ENCODE results near the gene FGFR2. TPM values are rescaled to one million over a fixed set of nuclear protein-coding genes. Genes with fewer than 3 reads are reported as not detected.

The FGFR2 gene
- 10 to 100 TPM; 31.8 to 62.8 (median 44.3) TPM for total RNA-seq

DNA sequence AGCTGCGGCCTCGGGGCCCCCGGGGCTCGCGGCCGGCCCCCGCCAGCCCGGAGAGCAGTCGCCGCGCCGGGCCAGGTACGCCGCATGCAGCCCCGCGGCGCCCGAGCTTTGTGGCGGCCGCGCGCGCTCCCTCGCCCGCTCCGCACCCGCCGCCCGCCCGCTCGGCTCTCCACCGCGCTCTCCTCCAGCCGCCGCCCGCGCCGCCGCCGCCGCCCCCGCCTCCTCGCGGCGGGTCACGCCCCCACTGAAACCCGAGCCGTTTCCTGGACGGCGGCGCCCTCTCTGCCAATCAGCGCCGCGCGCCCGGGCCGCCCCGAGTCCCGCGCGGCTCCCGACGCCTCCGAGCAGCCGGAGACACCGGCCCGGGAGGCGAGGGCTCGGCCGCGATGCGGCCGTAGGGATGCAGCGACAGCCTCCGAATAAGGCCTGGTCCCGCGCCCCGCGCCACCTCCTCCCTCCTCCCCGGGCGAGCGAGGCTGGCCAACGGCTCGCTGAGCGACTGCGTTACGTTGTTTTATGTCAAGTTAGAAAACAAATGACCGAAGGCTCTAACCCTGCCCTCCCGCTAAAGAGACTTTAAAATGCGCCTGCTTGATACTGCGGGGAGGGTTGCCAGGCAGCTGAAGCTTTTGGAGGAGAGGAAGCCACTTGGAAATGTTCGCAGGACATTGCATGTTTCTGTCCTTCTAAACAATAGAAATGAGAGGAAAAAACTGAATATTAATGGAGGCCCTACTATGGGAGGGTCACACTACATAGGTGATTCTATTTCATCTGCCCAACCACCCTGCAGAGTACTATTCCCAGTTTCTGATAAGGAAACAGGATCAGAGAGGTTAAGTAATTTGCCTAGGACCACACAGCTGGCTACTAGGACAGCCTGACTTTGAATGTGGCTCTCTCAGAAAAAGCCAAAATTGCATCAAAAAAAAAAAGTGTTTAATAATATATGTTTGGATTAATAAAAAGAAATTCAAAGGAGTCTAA, at the start of gene FGFR2:
Gene FGFR2 (minus strand): TSS at position 182 of the 987 bp plus-strand sequence. CDS start 4,627 bp downstream, outside the sequence.
- Histone ChIP-seq H3K27me3 (no peaks in the 10 kb centered on the region), H3K4me1 (peaks cover 0 to 4% of the 10 kb centered on the region in 2 donors), H3K4me3 (peak within 1 kb of the TSS; percentile 44 to 89 (median 63)), H3K27ac (peak within 1 kb of the TSS; percentile 76 to 83), H3K36me3 (no peaks in the 10 kb centered on the region), H3K9me3 (no peaks in the 10 kb centered on the region)
- intact Hi-C loops (cut with DNase I; ENCODE audit: low total_unique reads), result no loop called here
- TF ChIP-seq, protein P1, sequence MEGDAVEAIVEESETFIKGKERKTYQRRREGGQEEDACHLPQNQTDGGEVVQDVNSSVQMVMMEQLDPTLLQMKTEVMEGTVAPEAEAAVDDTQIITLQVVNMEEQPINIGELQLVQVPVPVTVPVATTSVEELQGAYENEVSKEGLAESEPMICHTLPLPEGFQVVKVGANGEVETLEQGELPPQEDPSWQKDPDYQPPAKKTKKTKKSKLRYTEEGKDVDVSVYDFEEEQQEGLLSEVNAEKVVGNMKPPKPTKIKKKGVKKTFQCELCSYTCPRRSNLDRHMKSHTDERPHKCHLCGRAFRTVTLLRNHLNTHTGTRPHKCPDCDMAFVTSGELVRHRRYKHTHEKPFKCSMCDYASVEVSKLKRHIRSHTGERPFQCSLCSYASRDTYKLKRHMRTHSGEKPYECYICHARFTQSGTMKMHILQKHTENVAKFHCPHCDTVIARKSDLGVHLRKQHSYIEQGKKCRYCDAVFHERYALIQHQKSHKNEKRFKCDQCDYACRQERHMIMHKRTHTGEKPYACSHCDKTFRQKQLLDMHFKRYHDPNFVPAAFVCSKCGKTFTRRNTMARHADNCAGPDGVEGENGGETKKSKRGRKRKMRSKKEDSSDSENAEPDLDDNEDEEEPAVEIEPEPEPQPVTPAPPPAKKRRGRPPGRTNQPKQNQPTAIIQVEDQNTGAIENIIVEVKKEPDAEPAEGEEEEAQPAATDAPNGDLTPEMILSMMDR (IDR thresholded peaks at IDR 0.05), result no peak
- TF ChIP-seq POLR2AphosphoS5 (IDR thresholded peaks at IDR 0.05) (peak in 1 of 3 donors; percentile 16), POLR2A (IDR thresholded peaks at IDR 0.05) (peak; percentile 39)
- DNase-seq (ENCODE audit: low spot score in 2 of 2), result peak; percentile 81 to 86

DNA sequence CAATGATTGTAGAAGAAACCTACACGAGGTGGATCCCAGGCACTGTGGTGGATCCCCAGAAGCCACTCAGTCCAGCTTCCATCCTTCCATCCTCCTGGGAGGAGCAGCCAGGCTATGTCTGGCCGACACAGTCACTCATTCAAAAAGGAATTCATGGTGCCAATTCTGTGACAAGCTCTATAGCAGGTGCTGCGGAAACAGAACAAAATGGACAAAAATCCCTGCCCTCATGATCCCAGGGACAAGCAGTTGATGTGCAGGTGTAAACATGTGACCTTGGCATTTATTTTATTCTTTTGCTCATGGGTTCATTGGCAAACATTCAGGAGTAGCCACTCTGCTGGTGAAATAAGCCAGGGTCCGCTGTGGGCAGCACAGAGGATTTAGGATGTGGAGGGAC, 49.2 kb upstream of the FGFR2 start:
- no peaks in the 10 kb centered on the region for H3K36me3 ChIP-seq
- intact Hi-C loops (cut with DNase I; ENCODE audit: low total_unique reads), result no loop called here
- no peaks in the 10 kb centered on the region for H3K4me1 ChIP-seq
- H3K27me3 ChIP-seq, result peaks cover 0 to 3% of the 10 kb centered on the region in 2 donors
- TF ChIP-seq POLR2A (IDR thresholded peaks at IDR 0.05) (no peak), POLR2AphosphoS5 (IDR thresholded peaks at IDR 0.05) (no peak)
- TF ChIP-seq, protein P1 (IDR thresholded peaks at IDR 0.05), result no peak
- no peaks in the 10 kb centered on the region for H3K9me3 ChIP-seq
- no peak overlapping the region for H3K27ac ChIP-seq
- DNase-seq (ENCODE audit: low spot score in 2 of 2), result no peak
- no peak overlapping the region for H3K4me3 ChIP-seq

DNA sequence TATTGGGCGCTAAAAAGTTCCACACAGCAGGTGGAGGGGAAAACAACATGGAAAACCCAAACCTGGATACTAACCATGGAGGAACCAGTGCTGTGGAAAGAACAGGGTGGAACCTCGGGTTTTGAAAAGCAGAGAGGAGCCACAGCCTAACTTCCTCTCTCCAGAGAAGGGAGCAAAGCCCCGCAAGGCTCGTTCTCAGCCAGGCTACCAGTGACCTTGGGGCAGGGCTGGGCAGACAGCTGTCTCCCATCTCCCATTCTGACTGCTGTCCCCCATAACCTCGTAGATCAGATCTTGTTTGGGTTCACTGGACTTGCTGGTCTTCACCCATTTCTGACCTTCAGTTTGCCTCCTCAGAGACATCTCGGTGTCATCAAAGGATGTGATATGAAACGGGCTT, 47.5 kb upstream of the FGFR2 start:
- H3K9me3 ChIP-seq, result peaks cover 0 to 11% of the 10 kb centered on the region in 2 donors
- H3K27me3 ChIP-seq, result peaks cover 0 to 3% of the 10 kb centered on the region in 2 donors
- no peak for TF ChIP-seq POLR2AphosphoS5 (IDR thresholded peaks at IDR 0.05)
- no peak for TF ChIP-seq POLR2A (IDR thresholded peaks at IDR 0.05)
- TF ChIP-seq, protein P1 (IDR thresholded peaks at IDR 0.05), result no peak
- H3K4me1 ChIP-seq, result no peaks in the 10 kb centered on the region
- H3K27ac ChIP-seq, result no peak overlapping the region
- intact Hi-C loops (cut with DNase I; ENCODE audit: low total_unique reads), result no loop called here
- no peak overlapping the region for H3K4me3 ChIP-seq
- DNase-seq (ENCODE audit: low spot score in 2 of 2), result no peak
- no peaks in the 10 kb centered on the region for H3K36me3 ChIP-seq

DNA sequence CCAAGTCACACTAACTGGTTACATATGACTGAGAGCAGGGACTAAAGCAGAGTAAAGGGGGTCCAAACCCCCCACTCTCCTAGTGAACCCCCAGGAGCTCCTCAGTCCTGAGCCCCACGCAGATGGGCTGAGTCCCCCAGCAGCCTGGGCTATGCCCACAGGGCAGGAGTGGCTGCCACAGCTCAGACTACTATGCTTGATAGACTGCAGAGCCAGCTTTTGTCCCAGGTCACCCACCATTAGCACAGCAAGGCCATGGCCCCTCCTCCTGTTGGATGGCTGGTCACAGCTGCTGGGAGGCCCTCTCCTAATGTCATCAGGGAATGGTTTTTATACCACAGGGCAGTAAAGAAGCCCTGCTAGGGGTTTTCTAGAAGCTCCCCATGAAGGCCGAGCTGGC, 46.3 kb upstream of the FGFR2 start:
- DNase-seq (ENCODE audit: low spot score in 2 of 2), result no peak
- H3K9me3 ChIP-seq, result peaks cover 0 to 16% of the 10 kb centered on the region in 2 donors
- no peak overlapping the region for H3K4me3 ChIP-seq
- no peak overlapping the region for H3K27ac ChIP-seq
- no peaks in the 10 kb centered on the region for H3K4me1 ChIP-seq
- peaks cover 0 to 3% of the 10 kb centered on the region in 2 donors for H3K27me3 ChIP-seq
- no peaks in the 10 kb centered on the region for H3K36me3 ChIP-seq
- TF ChIP-seq, protein P1 (IDR thresholded peaks at IDR 0.05), result no peak
- TF ChIP-seq POLR2AphosphoS5 (IDR thresholded peaks at IDR 0.05) (no peak), POLR2A (IDR thresholded peaks at IDR 0.05) (no peak)
- intact Hi-C loops (cut with DNase I; ENCODE audit: low total_unique reads), result no loop called here

DNA sequence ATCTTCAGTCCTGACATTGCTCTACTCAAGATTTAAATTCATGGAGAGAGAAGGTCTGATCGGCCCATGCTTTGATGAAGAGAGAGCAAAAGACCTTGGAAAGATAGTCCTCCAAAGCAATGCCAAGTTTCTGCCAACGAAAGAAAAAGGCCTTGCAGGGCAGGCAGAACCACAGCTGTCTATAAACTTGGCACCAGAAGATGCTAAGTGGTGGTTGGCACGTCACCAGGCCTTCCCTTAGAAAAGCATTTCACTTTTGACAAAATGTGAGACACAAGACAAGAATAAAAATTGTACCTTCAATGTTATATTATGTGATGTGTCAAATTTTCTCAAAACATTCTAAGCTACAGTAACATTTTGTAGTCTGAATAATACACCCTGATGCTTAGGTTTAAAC, 42.0 kb upstream of the FGFR2 start:
- intact Hi-C loops (cut with DNase I; ENCODE audit: low total_unique reads), result no loop called here
- no peak for TF ChIP-seq POLR2A (IDR thresholded peaks at IDR 0.05)
- no peak for TF ChIP-seq POLR2AphosphoS5 (IDR thresholded peaks at IDR 0.05)
- TF ChIP-seq, protein P1 (IDR thresholded peaks at IDR 0.05), result no peak
- H3K4me1 ChIP-seq, result no peaks in the 10 kb centered on the region
- H3K36me3 ChIP-seq, result no peaks in the 10 kb centered on the region
- DNase-seq (ENCODE audit: low spot score in 2 of 2), result no peak
- peaks cover 0 to 24% of the 10 kb centered on the region in 2 donors for H3K9me3 ChIP-seq
- no peaks in the 10 kb centered on the region for H3K27me3 ChIP-seq
- no peak overlapping the region for H3K27ac ChIP-seq
- H3K4me3 ChIP-seq, result no peak overlapping the region

Data from breast epithelium (tissue), 4 donors.